ENCODE results near the gene BCL2.

DNA sequence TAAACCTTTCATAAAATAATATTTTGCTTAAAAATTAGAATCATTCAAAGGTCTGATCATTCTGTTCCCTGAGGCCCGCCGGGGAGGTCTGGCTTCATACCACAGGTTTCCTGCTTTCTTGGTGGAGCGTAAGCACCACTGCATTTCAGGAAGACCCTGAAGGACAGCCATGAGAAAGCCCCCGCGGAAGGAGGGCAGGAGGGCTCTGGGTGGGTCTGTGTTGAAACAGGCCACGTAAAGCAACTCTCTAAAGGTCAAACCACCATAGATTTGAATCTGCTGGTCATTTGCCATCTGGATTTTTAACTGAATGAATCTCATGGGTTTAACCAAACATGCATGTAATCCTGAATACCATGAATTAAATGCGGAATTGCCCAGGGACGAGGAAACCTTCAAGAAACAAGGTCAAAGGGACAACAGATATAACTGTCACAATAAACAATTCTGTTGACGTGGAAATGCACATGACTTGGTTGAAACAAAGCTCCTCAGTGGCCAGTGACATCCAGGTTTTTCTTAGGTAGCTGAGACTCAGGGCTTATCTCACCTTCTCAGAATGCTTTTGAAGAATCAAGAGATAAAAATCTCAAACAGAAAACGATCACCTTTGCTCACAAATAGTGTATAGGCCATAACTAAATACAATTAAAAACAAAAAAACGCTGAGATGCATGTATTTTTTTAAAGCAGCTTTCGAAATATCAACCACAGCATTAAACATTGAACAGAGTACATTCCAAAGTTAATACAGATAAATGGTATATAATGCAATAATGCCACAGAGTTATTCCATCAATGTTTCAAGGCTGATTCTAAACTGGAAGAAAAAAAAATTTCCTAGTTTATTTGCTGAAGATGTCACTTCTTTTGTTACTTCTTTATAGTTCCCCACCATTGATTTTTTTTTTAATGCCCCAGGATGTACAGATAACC lies 193.2 kb downstream of the BCL2 start:
- TF ChIP-seq CTCF (IDR thresholded peaks at IDR 0.05; ENCODE audit: low read depth, low read length) (no peak), EZH2phosphoT487 (IDR thresholded peaks at IDR 0.05; ENCODE audit: low read depth) (no peak)
